Measurements from ENCODE around the gene CCSER1. TPM values are rescaled to one million over a fixed set of nuclear protein-coding genes. Genes with fewer than 3 reads are reported as not detected.
A peak's percentile ranks its signal among the peaks of the same experiment; 100 is the strongest.

The CCSER1 gene
- total RNA-seq, 1 donor from 2014 or later: 1.4 TPM

DNA sequence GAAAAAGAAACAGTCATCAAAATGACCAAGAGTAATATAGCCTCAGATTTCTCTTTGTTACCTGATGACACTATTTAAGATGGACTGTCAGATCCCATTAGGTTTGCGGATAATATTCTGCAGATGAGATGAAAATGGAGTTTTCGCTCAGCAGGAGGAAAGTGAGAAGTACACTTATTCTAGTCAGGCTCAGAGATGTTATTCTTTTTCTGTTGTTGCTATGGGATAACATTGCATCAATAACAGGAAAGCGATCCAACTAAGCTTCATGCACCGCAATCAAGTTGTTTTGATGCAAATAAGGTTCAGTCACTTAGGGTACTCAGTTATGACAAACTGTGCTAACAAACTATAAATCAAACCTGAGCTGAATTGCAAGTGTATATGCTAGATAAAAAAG is 415.0 kb downstream of the CCSER1 start:
- Histone ChIP-seq H3K4me3 (ENCODE audit: low read depth, low read length) (no peak overlapping the region), H3K27me3 (ENCODE audit: control insufficient read depth, insufficient read depth, low read length) (no peaks in the 10 kb centered on the region), H3K36me3 (ENCODE audit: control insufficient read depth, insufficient read depth, low read length) (no peaks in the 10 kb centered on the region)
- no peak for DNase-seq (ENCODE audit: low read depth)
- TF ChIP-seq, protein P1, sequence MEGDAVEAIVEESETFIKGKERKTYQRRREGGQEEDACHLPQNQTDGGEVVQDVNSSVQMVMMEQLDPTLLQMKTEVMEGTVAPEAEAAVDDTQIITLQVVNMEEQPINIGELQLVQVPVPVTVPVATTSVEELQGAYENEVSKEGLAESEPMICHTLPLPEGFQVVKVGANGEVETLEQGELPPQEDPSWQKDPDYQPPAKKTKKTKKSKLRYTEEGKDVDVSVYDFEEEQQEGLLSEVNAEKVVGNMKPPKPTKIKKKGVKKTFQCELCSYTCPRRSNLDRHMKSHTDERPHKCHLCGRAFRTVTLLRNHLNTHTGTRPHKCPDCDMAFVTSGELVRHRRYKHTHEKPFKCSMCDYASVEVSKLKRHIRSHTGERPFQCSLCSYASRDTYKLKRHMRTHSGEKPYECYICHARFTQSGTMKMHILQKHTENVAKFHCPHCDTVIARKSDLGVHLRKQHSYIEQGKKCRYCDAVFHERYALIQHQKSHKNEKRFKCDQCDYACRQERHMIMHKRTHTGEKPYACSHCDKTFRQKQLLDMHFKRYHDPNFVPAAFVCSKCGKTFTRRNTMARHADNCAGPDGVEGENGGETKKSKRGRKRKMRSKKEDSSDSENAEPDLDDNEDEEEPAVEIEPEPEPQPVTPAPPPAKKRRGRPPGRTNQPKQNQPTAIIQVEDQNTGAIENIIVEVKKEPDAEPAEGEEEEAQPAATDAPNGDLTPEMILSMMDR (IDR thresholded peaks at IDR 0.05; ENCODE audit: insufficient read depth, low read length, poor library complexity, severe bottlenecking): no peak

DNA sequence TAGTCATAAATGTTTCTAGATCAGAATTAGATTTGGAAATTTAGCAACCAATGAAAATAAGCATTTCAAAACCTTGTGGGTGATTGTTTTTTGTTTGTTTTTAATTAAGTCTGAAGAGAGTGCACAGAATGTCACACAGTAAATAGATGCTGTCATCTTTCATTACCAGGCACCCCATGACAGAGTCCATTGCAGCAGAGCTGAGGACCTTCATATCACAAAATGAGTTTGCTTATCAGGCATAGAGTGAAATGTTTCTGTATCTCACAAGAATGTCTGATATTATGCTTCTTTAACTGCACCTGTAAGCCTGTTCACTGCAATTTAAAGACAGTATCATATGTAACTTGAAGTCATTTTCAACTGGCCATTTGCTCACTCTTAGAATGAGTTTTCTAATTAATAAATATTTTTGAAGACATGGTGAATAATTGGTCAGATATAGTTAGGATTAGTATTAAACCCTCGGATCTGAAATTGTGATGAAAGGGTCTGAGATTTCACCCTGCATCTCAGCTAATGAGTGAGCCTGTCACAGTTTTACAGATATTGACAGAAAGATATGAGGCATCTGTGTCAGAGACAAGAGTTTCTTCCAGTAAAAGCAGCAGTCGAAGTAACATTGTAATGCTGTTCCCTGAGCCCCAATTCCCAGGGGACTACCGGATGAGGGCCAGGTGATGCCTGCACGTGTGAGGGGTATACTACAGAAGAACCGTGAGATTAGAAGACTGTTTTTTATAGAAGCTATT is 416.4 kb downstream of the CCSER1 start:
- no peaks in the 10 kb centered on the region for H3K27me3 ChIP-seq (ENCODE audit: control insufficient read depth, insufficient read depth, low read length)
- no peak overlapping the region for H3K4me3 ChIP-seq (ENCODE audit: low read depth, low read length)
- no peaks in the 10 kb centered on the region for H3K36me3 ChIP-seq (ENCODE audit: control insufficient read depth, insufficient read depth, low read length)
- TF ChIP-seq, protein P1 (IDR thresholded peaks at IDR 0.05; ENCODE audit: insufficient read depth, low read length, poor library complexity, severe bottlenecking): no peak
- DNase-seq (ENCODE audit: low read depth): no peak

DNA sequence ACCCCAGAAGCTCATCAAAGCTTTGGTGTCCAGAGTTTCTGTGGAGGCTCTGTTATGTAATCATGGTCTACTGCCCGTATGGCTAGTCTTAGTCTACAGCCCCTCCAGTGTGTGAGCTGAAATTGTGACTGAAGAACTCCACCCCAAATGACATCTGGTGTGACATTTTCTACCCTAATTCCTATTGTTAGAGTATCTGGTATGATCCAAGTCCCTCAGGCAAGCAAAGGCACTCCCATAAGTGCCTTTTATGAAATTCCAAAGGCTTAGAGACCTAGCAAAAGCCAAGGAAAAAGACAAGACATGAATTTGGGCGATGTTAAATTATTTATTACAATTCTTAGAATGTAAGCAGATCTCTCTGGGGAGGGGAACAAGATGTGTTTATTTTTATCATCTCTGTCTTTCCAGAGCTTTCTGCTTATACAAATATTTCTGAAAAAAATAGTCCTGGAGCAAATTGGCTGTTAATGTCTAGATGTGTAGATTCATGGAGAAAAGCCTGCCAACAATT is 417.4 kb downstream of the CCSER1 start:
- no peaks in the 10 kb centered on the region for H3K27me3 ChIP-seq (ENCODE audit: control insufficient read depth, insufficient read depth, low read length)
- no peaks in the 10 kb centered on the region for H3K36me3 ChIP-seq (ENCODE audit: control insufficient read depth, insufficient read depth, low read length)
- H3K4me3 ChIP-seq (ENCODE audit: low read depth, low read length): no peak overlapping the region
- TF ChIP-seq, protein P1 (IDR thresholded peaks at IDR 0.05; ENCODE audit: insufficient read depth, low read length, poor library complexity, severe bottlenecking): no peak
- DNase-seq (ENCODE audit: low read depth): no peak

- TF ChIP-seq, protein P1 (IDR thresholded peaks at IDR 0.05; ENCODE audit: insufficient read depth, low read length, poor library complexity, severe bottlenecking): no peak
- no peaks in the 10 kb centered on the region for H3K36me3 ChIP-seq (ENCODE audit: control insufficient read depth, insufficient read depth, low read length)
- no peaks in the 10 kb centered on the region for H3K27me3 ChIP-seq (ENCODE audit: control insufficient read depth, insufficient read depth, low read length)
- DNase-seq (ENCODE audit: low read depth): no peak
- no peak overlapping the region for H3K4me3 ChIP-seq (ENCODE audit: low read depth, low read length)
These were observed 418.2 kb downstream of the CCSER1 start for GRCh38 chr4:90545380-90545779.

DNA sequence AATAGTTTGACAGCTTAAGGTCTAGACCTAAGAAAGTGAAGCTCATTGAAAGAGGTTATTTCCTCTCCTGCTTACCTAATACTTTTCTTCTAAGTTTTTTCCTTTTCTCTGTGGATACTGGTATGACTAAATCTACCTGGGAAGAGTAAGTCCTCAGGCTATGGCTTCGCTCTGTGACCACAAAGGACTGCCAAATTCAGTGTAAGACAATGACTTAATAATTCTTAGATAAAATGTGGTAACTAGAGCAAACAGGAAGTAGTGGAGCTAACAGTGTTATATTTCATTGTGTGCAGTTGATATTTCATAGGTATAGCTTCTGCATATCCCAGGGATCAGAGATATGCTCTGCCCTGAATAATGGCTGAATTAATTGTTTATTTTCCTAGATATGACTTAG is 418.9 kb downstream of the CCSER1 start:
- H3K4me3 ChIP-seq (ENCODE audit: low read depth, low read length): no peak overlapping the region
- H3K36me3 ChIP-seq (ENCODE audit: control insufficient read depth, insufficient read depth, low read length): no peaks in the 10 kb centered on the region
- no peaks in the 10 kb centered on the region for H3K27me3 ChIP-seq (ENCODE audit: control insufficient read depth, insufficient read depth, low read length)
- TF ChIP-seq, protein P1 (IDR thresholded peaks at IDR 0.05; ENCODE audit: insufficient read depth, low read length, poor library complexity, severe bottlenecking): no peak
- peak; percentile 48 for DNase-seq (ENCODE audit: low read depth)

- H3K27me3 ChIP-seq (ENCODE audit: control insufficient read depth, insufficient read depth, low read length): no peaks in the 10 kb centered on the region
- H3K36me3 ChIP-seq (ENCODE audit: control insufficient read depth, insufficient read depth, low read length): no peaks in the 10 kb centered on the region
- no peak for DNase-seq (ENCODE audit: low read depth)
- TF ChIP-seq, protein P1 (IDR thresholded peaks at IDR 0.05; ENCODE audit: insufficient read depth, low read length, poor library complexity, severe bottlenecking): no peak
- no peak overlapping the region for H3K4me3 ChIP-seq (ENCODE audit: low read depth, low read length)
These were observed 443.4 kb downstream of the CCSER1 start for GRCh38 chr4:90570615-90571014.

Data from kidney epithelial cell (primary cell).